ENCODE data around the gene CHST14.

DNA sequence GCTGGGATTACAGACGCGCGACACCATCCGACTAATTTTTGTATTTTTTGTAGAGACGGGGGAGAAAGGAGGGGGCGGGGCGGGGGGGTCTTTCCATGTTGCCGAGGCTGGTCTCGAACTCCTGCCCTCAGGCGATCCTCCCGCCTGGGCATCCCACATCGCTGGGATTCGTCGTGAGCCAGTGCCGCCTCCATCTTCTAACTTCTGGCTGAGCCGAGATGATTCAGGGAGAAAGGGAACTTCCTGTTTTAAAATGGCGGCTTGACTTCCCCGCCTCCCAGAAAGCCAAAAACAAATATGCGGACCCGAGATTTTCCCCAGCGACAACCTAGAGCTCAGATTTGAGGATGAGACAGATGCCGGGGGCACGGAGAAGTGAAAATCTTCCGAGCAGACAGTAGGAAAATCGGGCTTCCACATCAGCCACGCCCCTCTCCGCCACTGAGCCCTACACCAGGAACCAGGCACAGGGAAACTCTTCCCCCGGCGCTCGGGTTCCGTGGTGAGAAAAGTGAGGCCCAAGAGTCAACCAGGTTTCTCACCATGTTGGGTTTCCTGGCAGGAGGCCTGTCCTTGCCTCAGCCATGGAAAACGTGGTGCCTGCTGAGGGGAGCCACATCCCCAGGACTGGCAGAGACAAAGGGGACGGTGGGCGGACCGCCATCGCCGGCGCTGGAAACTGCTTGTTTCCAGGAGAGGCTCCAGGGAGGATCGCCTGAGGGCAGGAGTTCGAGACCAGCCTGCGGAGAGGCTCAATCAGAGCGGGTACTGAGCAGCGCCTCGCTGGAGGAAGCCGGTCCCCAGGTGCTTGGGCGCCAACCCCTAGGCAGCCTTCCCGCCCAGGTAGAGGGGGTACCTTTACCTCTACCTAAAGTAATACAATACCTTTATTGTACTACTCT, 18.7 kb downstream of the CHST14 start:
- no peak for TF ChIP-seq CTCF (IDR thresholded peaks at IDR 0.05; ENCODE audit: low read depth, low read length, poor library complexity, severe bottlenecking)
- no peak for TF ChIP-seq EZH2phosphoT487 (IDR thresholded peaks at IDR 0.05; ENCODE audit: borderline replicate concordance, low read length)

All from DOHH2 (cell line).